GM19193 (cell line): ENCODE measurements around the gene NSMF.

ENCODE experiments used
- POLR2A ChIP-seq: IDR thresholded peaks from 4 replicates; pipeline ENCODE4 v1.6.1; 2011; ENCODE audit not compliant: insufficient read depth, insufficient read length; ENCODE audit errors: extremely low read depth

Gene NSMF

GRCh38 chr9:137411645-137412380 is 47.3 kb downstream of the NSMF start:
- no peak for TF ChIP-seq POLR2A

- TF ChIP-seq POLR2A, result no peak
Measured at GRCh38 chr9:137411260-137411644, 47.9 kb downstream of the NSMF start.

GRCh38 chr9:137410891-137411249 is 48.3 kb downstream of the NSMF start:
- TF ChIP-seq POLR2A, result no peak

GRCh38 chr9:137409515-137409914 is 49.6 kb downstream of the NSMF start:
- TF ChIP-seq POLR2A, result no peak

GRCh38 chr9:137408651-137409405 is 50.3 kb downstream of the NSMF start:
- no peak for TF ChIP-seq POLR2A

- no peak for TF ChIP-seq POLR2A
Measured at GRCh38 chr9:137407590-137408300, 51.4 kb downstream of the NSMF start.

GRCh38 chr9:137406876-137407589 is 52.1 kb downstream of the NSMF start:
- no peak for TF ChIP-seq POLR2A

GRCh38 chr9:137406085-137406760 is 52.9 kb downstream of the NSMF start:
- no peak for TF ChIP-seq POLR2A

- TF ChIP-seq POLR2A, result no peak
Measured at GRCh38 chr9:137405677-137406081, 53.5 kb downstream of the NSMF start.

- no peak for TF ChIP-seq POLR2A
Measured at GRCh38 chr9:137404961-137405567, 54.1 kb downstream of the NSMF start.

GRCh38 chr9:137403269-137403668 is 55.9 kb downstream of the NSMF start:
- no peak for TF ChIP-seq POLR2A

GRCh38 chr9:137402746-137403145 is 56.4 kb downstream of the NSMF start:
- no peak for TF ChIP-seq POLR2A

- no peak for TF ChIP-seq POLR2A
Measured at GRCh38 chr9:137398561-137399468, 60.3 kb downstream of the NSMF start.
